ENCODE measurements around the gene CCL20.

Gene CCL20

DNA sequence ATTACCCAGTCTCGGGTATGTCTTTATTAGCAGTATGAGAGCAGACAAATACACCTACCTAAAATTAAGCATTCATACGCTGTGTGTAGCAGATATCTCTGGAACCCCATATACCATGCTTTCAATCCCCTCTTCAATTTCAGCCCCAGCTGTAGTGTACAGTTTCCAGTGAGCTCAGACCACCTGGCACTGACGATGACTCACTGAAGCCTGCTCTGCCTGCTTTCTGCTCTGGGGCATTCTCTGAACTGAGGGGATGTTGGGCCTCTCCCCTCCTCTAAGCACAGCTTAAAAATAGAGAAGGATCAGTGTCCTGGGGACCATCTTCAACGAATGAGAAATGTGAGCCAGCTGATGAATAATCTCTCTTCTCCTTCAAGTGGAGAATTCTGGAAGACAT is 8.7 kb upstream of the CCL20 start:
- no peak for DNase-seq

DNA sequence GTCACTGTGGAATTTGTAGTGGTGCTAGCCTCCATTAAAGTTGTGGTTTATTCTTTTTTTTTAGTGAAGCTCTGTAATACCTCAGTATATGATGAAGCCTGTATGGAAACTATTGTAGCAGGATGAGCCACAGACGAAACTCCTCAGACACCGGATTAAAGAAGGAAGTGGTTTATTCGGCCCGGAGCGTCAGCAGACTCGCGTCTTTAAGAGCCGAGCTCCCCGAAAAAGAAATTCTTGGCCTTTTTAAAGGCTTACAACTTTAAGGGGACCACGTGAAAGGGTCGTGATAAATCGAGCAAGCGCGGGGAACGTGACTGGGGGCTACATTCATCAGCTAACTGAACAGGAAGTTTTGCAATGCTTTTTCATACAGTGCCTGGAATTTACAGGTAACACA is 8.1 kb upstream of the CCL20 start:
- peak; percentile 33 for DNase-seq

DNA sequence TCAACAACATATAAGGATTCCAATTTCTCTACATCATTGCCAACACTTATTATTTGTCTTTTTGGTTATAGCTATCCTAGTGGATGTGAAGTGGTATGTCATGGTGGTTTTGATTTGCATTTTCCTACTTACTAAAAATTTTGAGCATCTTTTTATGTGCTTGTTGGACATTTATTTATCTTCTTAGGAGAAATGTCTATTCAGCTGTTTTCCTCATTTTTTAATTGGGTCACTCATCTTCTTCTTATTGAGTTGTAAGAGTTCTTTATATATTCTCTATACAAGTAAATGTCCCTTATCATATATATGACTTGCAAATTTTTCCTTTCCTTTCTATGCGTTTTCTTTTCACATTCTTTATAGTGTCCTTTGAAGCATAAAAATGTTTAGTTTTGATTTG is 4.7 kb upstream of the CCL20 start:
- DNase-seq, result no peak

DNA sequence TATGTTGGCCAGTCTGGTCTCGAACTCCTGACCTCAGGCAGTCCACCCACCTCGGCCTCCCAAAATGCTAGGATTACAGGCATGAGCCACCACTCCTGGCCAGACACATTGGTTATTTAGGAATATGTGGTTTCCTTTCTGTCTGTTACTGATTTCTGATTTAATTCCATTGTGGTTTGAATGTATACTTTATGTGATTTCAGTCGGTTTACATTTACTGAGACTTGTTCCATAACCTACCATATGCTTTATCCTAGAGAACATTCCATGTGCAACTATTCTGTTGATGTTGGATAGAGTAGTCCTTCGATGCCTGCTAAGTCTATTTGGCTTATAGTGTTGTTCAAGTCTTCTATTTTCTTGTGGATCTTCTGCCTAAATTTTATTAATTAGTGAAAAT is 1.6 kb upstream of the CCL20 start:
- no peak for DNase-seq

DNA sequence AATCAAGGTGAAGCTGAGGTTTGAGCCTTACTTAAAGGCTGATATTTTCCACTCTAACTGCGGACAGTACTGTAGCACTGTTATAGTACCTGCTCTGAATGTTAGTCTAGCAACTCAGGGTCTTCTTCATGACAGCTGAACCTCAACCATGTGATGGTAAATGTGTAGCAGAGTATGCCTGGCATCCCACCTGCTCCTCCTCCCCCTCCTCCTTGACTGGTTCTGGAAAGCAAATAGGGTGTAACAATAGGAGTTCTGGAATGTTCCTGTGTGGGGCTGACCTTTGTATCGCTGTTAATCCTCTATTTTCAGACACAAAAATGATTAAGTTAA is 447 bp upstream of the CCL20 start:
- DNase-seq, result no peak

DNA sequence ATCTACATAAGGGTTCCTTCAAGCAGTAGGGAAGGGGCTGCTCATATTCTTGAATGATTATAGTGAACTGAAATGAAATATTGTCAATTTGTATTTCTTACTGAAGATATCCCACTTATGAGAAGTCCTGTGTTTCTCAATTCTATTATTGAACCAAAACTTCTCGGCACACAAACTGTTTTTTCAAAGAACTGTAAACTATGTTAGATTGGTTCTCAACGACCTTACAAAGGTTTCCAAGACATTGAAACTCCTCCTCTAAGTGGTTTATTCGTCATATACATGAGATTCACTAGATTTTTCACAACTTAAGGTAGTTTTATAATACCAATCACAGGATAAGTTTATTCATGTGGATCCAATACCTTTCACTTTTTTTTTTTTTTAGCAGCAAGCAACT is 1.4 kb downstream of the CCL20 start:
- no peak for DNase-seq

DNA sequence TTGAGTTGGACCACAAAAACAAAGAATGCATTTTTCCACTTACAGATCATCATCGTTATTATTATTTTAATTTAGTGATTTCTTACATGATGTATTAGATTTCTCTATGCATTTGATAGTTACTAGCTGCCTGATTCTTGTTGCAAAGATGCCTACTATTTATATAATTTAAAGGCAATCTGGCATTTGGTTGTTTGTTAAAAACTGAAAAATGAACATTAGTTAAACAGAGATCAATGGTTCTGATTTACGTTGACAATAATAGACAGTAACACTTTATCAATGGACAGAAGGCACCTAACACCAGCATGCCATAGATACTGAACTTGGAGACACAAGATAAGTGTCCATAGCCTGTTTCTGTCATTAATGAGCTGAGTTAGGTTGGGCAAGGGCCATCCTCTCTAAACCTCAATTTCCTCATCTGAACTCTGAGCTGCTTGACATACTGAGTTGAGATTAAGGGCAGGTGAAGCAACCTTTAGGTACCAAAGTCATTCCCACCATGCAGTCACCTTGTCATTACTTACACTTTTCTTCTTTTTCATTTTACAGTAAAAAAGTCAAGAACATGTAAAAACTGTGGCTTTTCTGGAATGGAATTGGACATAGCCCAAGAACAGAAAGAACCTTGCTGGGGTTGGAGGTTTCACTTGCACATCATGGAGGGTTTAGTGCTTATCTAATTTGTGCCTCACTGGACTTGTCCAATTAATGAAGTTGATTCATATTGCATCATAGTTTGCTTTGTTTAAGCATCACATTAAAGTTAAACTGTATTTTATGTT is 3.1 kb downstream of the CCL20 start:
- DNase-seq, result no peak

DNA sequence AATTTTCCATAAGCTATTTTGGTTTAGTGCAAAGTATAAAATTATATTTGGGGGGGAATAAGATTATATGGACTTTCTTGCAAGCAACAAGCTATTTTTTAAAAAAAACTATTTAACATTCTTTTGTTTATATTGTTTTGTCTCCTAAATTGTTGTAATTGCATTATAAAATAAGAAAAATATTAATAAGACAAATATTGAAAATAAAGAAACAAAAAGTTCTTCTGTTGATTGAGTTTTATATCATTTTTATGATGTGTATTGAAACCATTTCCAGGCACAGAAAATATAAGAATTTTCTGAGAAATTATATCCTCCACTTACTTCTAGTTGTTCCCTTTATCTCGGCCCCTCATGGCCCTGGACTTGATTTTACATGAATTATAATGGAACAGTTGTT is 3.7 kb downstream of the CCL20 start:
- DNase-seq, result no peak

DNA sequence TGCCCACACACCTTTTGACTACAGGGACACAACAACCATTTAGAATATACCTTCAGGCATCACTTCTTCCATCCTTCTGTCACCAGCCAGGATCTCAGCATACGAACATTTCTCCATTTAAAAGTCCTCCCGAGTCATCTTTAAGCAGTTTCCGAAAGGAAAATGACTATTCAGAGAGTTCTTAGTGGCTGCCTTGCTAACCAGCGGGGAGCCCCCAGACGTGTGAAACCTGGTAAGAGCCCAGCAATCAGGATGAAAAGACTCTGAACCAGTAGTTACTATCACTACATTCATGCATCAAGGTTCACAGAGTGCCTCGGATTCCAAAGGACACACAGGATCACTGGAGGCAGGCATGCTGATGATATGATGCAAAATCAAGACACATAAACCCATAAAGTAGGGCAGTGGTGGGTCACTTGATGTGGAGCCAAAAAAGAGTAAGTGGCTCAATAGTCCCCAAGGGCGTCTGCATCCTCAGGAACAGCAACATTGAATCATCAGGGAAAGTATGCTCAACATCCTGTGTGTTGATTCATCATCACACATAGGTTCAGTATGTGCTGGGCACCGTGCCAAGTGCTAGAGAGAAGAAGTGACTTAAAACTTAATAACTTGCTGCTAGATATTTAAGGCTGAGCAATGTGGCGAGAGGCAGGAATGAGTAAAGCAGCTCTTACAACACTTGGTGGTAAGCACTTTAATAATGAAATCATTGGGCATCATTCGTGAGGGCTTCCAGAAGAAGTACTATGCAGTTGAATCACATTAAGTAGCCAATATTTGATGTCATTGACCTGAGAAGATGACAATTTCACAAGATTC is 4.4 kb downstream of the CCL20 start:
- DNase-seq, result peak; percentile 74

DNA sequence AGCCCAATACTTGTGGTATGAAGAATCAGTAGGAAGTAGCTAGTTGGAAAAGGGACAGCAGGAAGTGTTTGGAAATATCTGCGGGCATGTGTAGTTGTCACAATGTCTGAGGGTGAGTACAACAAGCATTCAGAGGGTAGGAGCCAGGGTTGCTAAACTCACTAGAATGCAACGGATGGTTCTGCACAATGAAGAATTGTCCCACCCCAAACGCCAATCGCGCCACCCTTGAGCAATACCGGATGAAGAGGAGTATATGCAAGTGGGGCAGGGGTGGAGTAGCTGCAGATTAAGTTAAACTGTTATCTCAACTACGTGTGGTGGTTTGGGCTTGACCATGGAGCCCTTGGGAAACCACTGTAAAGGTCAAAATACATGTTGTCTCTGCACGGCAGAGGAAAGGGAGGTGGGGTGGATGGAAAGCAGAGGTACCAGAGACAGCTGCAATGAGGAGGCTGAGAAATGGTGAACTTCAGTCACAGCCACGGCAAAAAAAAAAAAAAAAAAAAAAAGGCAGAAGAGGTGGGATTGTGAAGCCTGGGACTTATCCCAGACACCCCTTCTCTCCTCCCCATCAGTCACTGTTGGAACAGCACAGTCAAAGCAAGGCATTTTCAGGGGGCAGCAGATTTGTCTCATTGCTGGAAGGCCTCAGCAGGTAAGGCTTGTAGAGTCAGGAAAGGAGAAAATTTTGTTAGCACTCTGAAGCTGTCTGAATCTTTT is 5.2 kb downstream of the CCL20 start:
- DNase-seq, result peak; percentile 5

DNA sequence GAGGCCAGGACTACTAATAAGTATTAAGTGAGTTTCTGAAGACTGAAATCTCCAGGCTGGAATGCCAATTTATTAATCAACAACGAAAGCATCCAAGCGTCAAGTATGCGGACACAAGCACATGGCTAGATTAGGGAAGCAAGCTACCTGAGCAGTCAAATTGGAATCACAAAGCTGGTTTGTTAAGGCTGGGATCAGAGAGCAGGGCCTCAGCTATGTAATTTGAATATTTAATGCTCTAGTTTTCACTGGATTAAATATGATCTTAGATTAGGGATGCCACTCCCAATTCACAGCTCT is 5.7 kb downstream of the CCL20 start:
- DNase-seq, result no peak

DNA sequence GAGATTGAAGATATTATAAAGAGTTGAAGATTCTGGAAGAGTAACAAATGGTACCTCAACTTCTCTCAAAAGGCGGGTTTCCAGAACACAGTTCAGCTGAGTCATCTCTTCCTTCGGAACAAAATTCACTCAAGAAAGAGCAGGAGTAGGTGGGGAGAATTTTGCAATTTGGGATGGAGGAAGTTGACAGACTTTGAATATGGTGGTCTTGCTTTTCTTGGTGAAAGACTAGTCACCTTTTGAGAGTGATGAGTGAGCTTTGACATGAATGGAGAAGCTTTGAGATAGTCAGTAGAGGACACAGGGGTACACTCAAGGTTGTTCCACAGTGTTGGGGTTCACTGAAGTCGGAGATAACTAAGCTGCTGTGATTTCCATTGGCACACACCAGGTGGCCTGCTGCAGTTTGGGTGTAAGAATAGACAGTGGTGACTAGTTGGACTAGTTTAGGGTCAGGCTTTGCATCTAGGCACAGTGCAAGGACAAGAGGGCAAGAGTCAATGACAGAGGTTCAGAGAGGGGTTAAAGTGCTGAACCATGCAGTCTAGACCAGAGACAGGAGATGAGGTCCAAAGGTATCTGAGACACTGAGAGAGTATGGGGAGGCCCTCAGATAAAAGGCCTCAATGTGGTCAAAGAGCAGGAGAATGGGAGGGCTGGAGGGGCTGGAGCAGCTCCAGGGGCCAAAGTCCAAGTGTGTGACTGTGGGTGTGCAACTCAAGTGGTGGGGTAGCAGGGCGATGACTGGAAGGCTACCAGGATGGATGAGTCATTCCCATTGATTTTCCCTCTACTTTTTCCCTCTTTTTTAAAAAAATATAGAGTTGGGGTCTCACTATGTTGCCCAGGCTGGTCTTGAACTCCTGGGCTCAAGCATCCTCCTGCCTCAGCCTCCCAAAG is 7.7 kb downstream of the CCL20 start:
- no peak for DNase-seq

DNA sequence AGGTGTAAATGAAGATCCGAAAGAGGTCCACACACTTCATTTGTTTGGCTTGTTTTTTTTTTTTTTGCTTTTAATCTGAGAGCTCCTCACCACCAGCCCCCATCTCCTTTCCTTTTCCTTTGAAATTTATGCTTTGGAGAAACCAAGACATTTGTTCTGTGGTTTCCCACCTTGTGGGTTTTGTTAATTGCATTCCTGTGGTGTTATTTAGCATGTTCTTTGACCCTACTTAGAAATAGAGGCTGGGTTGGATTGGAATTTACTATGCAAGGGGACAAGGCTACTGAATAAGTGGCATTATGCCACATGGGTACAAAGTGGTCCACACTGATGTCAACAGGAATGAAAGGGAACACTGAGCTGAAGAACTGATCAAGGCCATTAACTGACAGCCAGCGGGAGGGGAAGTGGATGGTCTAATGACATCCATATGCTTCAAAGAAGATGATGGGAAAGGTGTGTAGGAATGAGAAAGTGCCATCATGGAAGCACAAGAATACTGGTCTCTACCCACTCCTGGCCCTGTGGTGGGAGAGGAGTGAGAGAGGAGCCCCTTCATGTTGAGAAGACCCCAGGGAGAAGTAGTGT is 8.9 kb downstream of the CCL20 start:
- DNase-seq, result no peak

DNA sequence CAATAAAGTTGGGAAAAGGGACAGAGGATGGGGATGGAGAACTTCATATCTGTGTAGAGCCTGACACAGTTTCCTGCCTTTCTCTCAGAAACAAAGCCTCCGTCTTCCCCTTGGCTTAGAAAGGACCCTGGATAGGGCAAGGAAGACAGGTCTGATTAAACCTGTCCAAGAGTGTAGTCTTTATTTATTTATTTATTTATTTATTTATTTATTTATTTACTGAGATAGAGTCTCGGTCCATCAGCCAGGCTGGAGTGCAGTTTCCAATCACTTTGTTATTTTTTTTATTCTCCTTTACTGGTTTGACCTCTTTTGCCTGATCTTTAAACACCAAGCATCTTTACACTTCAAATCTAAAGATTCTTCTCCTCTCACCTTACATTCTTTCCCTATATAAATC is 10.3 kb downstream of the CCL20 start:
- DNase-seq, result no peak

DNA sequence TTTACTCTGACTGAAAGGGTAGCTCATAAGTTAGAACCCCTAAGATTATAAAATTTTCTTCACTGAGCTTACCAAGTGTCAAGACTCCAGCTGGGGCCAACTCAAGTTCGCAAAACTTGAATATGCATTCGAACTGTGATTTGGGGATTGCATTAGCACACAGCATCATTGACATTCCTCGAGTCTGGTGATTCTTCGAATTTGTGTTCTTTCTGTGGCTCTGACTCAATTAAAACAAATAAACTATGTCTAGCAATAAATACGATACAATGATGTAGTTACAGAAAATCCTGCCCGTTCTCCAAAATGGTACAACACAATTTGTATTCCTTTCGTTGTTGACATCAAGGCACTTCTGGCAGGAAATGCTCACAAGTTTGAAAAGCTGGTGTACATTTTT is 11.1 kb downstream of the CCL20 start:
- no peak for DNase-seq

DNA sequence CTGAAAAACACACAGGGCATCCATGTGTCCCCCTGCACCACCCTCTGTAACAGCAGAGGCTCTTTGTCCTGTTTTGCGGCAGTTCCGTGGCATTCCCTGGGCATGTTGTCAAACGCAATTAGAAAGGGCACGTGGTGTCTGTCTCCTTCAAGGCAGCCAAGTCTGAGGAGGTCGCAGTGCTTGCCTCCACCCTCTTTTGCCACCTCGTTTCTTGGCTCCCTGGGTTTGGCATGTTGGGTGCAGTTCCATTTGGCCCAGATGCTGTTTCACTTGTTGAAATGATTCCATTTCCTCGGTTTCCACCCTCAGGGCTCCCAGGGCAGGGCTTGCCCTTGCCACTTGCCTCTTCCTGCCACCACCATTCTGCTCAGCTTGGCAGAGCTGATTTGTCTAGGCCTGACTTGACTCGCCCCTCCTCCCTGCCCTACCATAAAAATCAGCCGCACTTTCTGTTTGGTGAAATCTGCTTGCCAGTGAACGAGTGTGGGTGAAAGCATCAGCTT is 12.4 kb downstream of the CCL20 start:
- DNase-seq, result peak; percentile 18

DNA sequence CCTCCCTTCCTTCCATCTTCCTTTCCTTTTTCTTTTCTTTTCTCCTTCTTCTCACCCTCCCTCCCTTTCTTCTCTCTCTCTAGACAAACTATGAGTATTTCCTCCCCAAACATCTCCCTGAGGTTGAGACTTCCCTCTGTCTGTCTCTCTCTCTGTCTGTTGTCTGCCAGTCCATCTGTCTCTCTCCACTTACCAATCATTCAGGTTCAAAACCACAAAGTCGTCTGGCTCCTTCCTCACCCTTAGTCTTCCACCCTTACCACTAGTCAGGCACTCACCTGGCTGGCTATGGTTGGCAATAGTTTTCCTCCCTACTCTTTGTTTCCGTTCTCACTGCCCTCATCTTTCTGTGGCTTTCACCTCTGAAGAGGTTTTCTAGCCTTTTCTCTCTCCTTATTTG is 12.9 kb downstream of the CCL20 start:
- no peak for DNase-seq

DNA sequence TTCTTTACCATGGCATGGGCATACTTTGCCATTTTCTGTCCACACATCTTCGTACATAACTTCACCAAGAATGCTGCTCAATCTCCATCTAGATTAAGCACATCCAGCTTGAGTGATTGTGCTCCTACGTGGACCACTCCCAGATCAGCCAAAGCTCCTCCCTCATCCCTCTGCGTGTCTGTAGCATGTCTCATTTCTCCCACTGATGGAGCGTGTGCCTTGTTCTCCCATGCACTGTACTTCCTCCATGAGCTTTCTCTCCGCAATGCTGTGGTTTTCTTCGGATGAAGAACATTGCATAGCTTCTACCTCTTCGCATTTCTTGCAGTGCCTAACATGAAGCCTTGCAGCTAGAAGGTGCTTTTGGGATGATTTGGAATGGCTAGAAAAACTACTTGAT is 13.5 kb downstream of the CCL20 start:
- DNase-seq, result no peak

DNA sequence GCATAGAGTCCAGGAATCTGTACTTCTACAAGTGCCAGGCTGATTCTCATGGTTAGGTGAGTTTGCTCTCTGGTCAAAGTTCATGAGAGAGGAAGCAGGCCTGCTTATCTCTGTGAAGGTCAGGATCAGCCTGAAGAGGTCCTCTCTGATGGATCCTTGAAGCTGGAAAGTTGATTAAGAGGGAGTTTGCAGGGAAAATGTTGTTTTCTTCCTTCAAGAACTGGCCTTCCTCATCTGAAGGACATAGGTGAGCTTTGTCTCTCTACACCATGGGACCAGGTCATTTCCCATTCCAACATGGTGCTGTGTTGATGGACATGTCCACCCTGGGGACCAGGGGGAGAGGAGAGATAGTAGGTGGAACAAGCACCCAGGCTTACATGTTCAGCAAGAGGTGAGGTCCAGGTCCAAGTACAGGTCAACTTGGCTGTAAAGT is 14.9 kb downstream of the CCL20 start:
- no peak for DNase-seq

DNA sequence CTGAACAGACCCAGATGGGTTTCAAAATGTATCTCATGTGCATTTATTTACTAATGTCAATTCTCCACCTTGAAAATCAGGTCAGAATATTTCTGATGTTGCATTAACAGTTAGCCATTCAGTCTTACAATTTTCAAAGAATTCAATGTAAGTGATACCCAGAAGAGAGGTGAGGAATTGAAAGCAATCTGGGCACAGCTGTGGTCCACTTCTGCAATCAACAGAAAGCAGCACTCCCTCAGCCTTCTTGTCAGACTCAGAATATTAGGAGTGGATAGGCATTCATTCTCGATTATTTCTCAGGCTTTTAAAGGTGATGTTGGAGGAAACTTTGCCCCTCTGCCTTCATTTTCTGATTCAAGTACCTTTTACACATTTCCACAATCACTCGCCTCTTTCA is 15.7 kb downstream of the CCL20 start:
- no peak for DNase-seq

DNA sequence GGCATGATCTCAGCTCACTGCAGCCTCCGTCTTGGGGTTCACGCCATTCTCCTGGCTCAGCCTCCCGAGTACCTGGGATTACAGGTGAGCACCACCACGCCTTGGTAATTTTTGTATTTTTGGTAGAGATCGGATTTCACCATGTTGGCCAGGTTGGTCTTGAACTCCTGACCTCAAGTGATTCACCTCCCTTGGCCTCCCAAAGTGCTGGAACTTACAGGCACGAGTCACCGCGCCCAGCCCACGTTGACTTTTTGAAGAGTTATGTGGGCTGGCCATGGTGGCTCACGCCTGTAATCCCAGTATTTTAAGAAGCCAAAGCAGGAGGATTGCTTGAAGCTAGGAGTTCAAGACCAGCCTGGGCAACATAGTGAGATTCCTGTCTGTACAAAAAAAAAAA is 20.8 kb downstream of the CCL20 start:
- no peak for DNase-seq

DNA sequence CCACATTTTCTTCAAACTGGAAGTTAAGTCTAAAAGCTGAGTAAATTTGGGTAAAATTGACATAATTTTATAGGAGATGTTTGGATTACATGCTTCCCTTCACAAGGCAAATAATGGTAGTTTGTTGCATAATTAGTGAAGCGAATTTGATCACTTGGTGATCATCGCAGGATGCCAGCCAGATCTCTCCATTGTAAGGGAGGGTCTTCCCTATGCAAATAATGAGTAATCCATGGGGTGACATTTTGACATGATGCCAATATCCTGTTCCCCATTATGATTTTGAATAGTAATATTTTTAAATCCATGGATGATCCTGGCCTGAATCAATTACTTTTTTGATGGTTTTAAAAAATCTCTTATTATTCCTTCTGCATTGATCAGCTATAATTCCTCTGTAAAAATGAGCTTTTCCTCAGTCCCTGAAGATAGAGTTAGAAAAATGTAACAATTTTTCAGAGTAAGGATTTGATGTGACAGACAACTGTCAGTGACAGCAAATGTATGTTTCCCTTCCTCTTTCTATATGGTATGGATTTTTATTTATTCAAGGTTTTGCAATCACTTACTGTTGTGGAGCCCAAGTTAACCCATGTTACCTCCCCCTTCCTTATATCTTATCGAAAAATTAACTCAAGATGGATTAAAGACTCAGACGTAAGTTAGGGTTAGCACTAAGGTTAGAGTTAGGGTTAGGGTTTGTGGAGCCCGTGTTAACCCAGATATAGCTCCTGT is 21.4 kb downstream of the CCL20 start:
- no peak for DNase-seq
